ENCODE data around the gene CCDC12.

GRCh38 chr3:46978985-46979944, 2.7 kb upstream of the CCDC12 start, which contains the start of gene NBEAL2:
- TF ChIP-seq, protein P1, sequence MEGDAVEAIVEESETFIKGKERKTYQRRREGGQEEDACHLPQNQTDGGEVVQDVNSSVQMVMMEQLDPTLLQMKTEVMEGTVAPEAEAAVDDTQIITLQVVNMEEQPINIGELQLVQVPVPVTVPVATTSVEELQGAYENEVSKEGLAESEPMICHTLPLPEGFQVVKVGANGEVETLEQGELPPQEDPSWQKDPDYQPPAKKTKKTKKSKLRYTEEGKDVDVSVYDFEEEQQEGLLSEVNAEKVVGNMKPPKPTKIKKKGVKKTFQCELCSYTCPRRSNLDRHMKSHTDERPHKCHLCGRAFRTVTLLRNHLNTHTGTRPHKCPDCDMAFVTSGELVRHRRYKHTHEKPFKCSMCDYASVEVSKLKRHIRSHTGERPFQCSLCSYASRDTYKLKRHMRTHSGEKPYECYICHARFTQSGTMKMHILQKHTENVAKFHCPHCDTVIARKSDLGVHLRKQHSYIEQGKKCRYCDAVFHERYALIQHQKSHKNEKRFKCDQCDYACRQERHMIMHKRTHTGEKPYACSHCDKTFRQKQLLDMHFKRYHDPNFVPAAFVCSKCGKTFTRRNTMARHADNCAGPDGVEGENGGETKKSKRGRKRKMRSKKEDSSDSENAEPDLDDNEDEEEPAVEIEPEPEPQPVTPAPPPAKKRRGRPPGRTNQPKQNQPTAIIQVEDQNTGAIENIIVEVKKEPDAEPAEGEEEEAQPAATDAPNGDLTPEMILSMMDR (IDR thresholded peaks at IDR 0.05), result peak in 2 of 6 experiments; percentile 5 to 12
- peak; percentile 73 to 94 for TF ChIP-seq POLR2A (IDR thresholded peaks at IDR 0.05)

Data from adrenal gland (tissue), 5 donors.